ENCODE results near the gene BANK1. TPM values are rescaled to one million over a fixed set of nuclear protein-coding genes. Genes with fewer than 3 reads are reported as not detected.

BANK1 gene
- total RNA-seq, 1 experiment from 2014 or later, result 3.3 TPM

DNA sequence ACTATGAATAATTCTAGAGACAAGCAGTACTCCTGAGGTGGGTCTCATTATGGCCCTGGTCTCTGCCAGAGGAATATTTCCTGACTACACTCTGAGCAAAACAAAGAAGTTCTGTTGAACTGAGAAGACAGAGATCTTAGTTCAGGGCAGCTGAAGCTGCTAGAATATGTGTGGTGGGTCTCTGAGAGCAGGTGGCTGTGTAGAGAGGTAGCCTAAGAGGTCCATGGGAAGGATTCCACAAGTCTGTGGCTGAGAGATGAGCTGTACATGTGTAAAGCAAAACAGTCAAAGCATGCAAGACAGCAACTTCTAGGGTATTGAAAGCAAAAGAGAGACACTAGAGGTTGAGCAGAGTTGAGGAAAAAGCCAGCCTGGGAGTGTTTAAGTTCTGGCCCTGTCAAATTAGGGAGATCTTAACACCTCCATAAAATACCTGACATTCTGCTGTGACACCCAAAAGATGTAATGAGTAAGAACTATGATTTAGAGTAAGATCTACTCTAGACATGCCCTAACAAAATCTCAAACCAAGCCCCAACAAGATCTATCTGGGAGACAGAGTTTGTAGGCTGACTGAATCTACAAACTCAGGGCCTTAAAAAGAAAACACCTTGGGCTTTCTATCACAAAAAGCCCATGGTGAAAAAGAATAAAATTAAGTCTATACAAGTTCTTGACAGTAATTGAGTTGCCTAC is 274.4 kb downstream of the BANK1 start:
- CTCF ChIA-PET, result no interaction called here
- in situ Hi-C loops (cut with HindIII; ENCODE audit: low pct_unique_long_range_greater_than_20kb, low sequenced_read_pairs), result no loop called here

DNA sequence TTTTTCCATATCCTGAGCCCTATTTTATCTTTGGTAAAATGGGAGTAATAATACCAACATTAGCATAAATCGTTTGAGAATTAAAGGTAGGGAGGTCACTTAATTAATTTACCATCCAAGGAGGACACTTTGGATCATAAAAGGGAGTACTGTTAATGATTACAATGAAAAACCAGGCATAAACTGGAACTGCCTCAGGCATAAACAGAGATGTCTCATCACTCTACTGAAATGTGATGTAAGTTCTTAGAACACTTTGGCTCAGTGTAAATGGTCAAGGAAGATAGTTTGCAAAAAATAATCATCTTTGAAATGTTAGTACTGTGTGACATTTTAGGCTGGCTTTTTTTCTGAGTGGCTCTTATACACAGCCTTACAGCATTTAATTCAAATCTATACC is 286.1 kb downstream of the BANK1 start:
- CTCF ChIA-PET, result no interaction called here
- BruUV-seq (replicated peaks), result no TSS peak
- no peak overlapping the region for H3K27ac ChIP-seq (ENCODE audit: low read length)
- intact Hi-C loops (cut with micrococcal nuclease; ENCODE audit: unreplicated experiment), result no loop called here
- POLR2A ChIA-PET, result no interaction called here
- TF ChIP-seq POLR2AphosphoS5 (IDR thresholded peaks at IDR 0.05; ENCODE audit: low read depth, low read length), result no peak
- no peak for TF ChIP-seq SIN3A (IDR thresholded peaks at IDR 0.05; ENCODE audit: borderline replicate concordance, insufficient read depth, low read depth, low read length)
- no peak for TF ChIP-seq TCF7L2 (IDR thresholded peaks at IDR 0.05; ENCODE audit: low read depth, low read length)
- no peak for TF ChIP-seq REST (IDR thresholded peaks at IDR 0.05; ENCODE audit: insufficient read depth in 1 of 2, low read depth in 2 of 2, low read length in 1 of 2)
- TF ChIP-seq CTCF (IDR thresholded peaks at IDR 0.05), result no peak
- no peak for ATAC-seq
- no peaks in the 10 kb centered on the region for H3K4me1 ChIP-seq (ENCODE audit: control insufficient read depth, insufficient read depth, low read length)
- H3K4me3 ChIP-seq (ENCODE audit: low read depth in 2 of 2, low read length in 2 of 2), result no peak overlapping the region
- no peaks in the 10 kb centered on the region for H3K9me3 ChIP-seq (ENCODE audit: control insufficient read depth, insufficient read depth, low read depth, low read length)
- no peaks in the 10 kb centered on the region for H3K27me3 ChIP-seq (ENCODE audit: control insufficient read depth, insufficient read depth, low read length)
- in situ Hi-C loops (cut with HindIII; ENCODE audit: low pct_unique_long_range_greater_than_20kb, low sequenced_read_pairs), result no loop called here
- no peaks in the 10 kb centered on the region for H3K36me3 ChIP-seq (ENCODE audit: control insufficient read depth, insufficient read depth, low read length)
- no peak for DNase-seq (ENCODE audit: low read depth, low spot score)

More for the DNA sequence above, 274.4 kb downstream of the BANK1 start:
- TF ChIP-seq REST (IDR thresholded peaks at IDR 0.05; ENCODE audit: insufficient read depth in 1 of 2, low read depth in 2 of 2, low read length in 1 of 2), result no peak
- H3K27ac ChIP-seq (ENCODE audit: low read length), result no peak overlapping the region
- intact Hi-C loops (cut with micrococcal nuclease; ENCODE audit: unreplicated experiment), result no loop called here
- no peaks in the 10 kb centered on the region for H3K4me1 ChIP-seq (ENCODE audit: control insufficient read depth, insufficient read depth, low read length)
- no peaks in the 10 kb centered on the region for H3K9me3 ChIP-seq (ENCODE audit: control insufficient read depth, insufficient read depth, low read depth, low read length)
- H3K27me3 ChIP-seq (ENCODE audit: control insufficient read depth, insufficient read depth, low read length), result no peaks in the 10 kb centered on the region
- no peak for DNase-seq (ENCODE audit: low read depth, low spot score)
- BruUV-seq (replicated peaks), result no TSS peak
- ATAC-seq, result no peak
- POLR2A ChIA-PET, result no interaction called here
- no peaks in the 10 kb centered on the region for H3K36me3 ChIP-seq (ENCODE audit: control insufficient read depth, insufficient read depth, low read length)
- H3K4me3 ChIP-seq (ENCODE audit: low read depth in 2 of 2, low read length in 2 of 2), result no peak overlapping the region

Measured in Panc1 (cell line).